Activated CD4-positive, alpha-beta T cell treated with anti-CD3 and anti-CD28 coated beads, Interleukin-10, Interleukin-2, amounts not matched to agents 100 ng/mL and 50 ng/mL, durations not matched to agents 16 hours and 8 hours (primary cell): ENCODE results near the gene TLX2.

Experiments used
- DNase-seq: peaks from one replicate; pipeline ENCODE4 v3.0.0-alpha.2; 2020

The TLX2 gene

GRCh38 chr2:74497777-74498499, 16.3 kb upstream of the TLX2 start:
- DNase-seq, result peak; percentile 31

DNA sequence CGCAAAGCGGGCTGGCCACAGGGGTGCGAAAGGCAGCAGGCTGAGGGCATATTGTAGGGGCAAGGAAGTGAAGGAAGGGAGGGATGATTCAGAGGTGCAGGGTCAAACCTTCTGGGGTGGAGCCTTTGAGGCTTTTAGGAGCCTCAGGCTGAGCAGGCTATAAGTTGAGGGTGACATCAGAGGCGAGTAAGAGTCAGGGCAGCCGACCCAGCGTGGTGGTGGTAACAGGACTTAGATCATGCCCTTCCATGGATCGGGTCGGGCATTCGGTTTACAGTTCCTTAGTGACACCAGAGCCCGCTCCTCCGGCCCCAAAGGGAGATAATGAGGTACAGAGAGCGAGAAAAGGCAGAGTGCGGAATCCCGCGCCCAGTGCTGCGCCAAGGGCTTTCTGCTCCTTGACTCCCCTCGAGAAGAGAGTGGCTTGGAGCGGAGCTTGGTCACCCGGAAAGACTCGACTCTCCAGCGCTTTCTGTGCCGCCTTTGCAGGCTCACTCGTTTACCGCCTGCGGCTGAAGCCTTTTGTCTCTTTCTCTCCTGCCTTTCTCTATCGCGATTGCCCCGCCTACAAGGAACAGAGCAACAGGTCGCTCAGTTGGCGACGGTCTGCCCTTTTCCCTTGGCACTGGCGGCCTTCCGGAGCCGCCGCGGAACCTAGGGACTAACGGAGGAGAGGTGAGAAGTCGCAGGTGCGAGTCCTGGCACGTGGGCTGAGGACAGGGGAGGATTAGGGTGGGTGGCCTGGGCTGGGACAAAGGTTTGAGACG, 15.6 kb upstream of the TLX2 start:
- peak; percentile 70 for DNase-seq

DNA sequence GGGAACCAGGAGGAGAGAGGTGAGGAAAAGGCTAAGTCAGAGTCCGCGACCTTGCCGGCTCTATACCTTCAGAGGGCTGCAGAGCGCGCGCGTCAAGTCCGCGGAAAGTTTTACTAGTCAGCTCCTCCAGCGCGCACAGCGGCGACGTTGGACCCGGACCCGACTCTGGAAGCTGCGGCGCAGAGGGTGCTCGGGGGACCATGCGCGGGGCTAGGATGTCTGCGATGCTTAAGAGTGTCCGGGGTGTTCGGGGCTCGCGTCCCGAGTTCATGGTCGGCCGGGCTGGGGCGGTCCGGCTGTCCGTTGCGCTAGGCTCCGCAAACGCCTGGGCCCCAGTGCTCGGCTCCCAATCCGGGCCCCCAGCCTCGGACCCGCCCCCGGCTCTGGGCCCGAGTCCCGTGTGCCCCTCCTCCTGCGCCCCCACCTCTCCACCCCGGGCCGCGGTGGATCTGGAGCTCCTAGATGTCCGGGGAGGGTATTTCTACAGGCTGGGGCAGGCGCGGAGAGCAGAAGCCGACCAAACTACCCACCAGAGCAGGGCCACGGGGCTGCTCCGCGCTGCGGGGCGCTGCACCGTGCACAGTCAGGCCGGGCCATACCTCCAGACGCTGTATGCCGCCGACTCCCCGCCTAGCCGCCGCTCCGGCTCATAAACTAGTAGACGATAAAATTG, 14.8 kb upstream of the TLX2 start, which contains the start of gene LBX2:
TSS of gene LBX2 (minus strand) at position 337 of the 673 bp plus-strand sequence. CDS start at position 271, 66 bp downstream.
- DNase-seq, result peak; percentile 46

DNA sequence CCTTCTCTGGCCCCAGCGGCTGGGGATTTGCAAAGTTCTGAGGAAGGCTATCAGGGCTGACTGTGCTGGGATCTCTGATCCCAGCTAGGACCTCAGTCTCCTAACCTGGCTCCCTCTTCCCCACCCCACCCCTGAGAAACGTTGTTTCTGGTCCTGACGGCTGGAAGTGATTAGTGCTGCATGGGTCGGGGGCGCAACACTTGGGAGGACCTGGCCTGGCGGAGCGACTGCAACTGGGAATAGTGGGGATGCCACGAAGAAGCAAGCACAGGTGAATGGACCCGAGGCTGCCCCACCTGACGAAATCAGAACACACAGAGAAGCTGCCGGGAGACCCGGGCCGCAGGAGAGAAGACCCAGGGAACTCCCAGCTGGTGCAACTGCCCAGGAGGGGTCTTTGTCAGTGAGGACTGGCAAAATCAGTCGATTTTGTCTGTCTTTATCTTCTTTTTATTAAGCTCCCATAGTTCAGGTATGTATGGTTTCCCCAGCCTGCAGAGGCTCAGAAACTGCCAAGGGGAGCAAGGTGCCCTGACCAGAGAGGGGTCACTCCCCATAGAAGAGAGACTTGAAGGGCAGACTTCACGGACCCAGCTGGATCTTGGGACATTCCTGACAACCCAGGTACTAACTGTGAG, 14.2 kb upstream of the TLX2 start:
- no peak for DNase-seq

- DNase-seq, result no peak
Observed at GRCh38 chr2:74500578-74500946, 13.7 kb upstream of the TLX2 start.

DNA sequence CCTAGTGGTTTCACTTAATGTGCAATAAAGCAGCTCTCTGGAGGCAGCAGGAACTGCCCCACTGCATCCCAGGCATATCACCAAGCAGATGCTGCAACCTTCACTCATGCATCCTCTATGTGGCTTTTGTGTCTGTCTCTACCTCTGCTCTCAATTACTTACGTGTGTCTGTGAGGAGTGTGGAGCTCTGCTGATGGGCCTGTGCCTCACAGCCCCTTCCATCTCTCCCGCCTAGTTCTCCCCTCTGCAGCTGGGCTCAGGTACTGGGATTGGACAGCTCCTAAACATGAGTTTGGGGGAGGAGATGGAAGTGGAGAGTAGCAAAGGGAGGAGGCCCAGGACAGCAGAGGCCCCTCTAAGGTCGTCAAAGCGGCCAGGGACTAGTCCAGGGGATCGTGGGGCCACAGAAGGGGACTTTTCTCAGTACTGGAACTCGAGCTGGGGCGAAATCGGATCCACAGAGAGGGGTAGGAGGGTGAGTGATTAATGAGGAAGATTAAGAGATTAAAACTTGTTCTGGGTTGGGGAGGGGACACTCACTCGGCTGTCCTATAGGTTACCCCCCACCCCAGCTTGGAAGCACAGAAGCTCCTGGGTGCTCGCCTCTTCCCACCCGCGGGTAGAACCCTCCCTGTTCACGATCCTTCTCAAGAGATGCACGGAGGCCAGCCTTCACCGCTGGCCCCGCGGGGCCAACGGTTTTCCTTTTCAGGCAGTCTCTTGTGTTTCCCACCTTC, 12.7 kb upstream of the TLX2 start:
- DNase-seq, result no peak

DNA sequence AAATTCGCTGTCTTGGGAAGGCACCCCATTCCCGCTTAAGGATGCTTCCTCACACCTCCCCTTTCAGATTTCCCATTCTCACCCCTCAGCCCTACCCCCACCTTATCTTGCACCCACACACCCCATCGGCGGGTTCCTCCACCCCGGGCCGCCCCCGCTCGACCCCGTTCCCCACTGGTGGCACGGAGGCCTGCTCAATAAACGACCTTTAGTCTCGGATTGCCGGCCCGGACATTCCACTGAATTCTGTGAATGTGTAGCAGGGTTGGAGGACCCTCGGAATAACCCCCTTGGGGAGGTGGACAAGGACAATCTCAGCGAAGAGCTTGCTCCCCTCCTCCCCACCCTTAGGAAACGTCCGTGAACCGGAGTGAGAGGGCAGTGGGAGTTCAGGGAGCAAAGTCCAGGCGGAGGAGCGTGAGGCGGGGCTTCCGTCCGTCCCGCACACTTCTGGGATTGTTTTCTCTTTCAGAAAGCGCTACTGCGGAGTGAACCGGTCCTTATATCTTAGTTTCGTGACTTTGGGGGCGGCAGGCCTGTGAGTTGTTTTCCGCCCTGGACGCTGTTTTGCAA, 12.0 kb upstream of the TLX2 start:
- no peak for DNase-seq

GRCh38 chr2:74502720-74503505, 11.3 kb upstream of the TLX2 start:
- peak; percentile 83 for DNase-seq

DNA sequence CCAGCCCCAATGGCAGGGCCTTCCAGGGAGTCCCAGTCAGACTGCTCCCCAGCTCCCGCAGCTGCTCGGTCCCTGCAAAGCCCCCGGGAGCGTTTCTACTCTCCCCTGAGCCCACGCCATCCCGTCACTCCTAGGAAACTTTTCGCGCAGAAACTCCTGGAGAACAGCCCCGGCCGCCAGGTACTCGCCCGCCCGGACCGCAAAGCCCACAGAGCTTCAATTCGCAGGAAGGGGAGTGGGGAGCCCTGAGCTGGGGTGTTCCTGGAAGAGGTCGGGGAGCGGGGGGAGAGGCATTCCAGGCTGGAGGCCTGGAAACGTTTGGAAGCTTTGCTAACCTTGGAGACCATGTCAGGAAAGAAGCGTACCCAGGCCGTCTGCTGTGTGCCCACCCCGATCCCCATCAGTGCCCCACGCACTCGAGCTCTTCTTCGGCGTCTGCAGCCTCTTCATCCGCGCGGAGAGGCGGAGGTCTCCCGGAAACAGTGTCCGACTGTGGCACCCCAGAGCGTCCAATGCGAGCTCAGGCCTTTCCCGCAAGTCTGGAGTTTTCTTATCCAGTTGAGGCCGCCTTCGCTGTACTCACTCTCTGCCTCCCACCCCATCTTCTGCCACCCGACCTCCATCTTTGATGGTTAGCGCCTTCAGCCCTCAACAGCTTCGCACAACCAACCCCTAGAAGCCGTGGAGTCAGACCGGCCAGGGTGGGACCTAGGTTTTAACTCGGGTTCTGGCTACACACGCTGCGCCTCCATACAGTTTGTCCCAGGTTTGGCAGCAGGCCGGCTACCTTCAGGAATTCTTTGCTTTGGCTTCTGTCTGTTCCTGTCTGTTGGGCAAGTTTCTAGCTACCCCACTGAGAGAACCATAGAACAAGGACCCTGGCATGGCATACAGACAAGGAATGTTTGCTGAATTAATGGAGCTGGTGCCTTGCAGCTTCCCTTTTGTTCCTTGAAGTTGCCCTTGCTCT, 10.5 kb upstream of the TLX2 start:
- DNase-seq, result no peak

DNA sequence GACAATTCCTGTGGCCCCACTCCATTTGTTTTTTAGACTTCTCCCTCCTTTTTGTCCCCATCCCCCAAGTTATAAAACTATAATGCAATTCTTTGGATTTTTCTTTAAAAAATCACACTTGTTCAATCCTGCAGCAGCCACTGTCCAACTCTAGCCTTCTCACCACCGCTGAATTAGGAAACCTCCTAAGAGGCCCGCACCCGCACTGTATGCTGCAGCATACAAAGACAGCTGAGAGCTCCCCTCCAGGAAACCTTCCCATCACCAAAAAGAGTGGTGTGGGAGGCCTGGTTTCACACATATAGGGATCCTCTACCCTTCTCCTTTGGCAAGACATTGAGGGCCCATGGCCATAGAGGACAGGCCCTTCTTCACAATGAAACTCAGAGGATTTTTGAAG, 9.7 kb upstream of the TLX2 start:
- DNase-seq, result no peak

DNA sequence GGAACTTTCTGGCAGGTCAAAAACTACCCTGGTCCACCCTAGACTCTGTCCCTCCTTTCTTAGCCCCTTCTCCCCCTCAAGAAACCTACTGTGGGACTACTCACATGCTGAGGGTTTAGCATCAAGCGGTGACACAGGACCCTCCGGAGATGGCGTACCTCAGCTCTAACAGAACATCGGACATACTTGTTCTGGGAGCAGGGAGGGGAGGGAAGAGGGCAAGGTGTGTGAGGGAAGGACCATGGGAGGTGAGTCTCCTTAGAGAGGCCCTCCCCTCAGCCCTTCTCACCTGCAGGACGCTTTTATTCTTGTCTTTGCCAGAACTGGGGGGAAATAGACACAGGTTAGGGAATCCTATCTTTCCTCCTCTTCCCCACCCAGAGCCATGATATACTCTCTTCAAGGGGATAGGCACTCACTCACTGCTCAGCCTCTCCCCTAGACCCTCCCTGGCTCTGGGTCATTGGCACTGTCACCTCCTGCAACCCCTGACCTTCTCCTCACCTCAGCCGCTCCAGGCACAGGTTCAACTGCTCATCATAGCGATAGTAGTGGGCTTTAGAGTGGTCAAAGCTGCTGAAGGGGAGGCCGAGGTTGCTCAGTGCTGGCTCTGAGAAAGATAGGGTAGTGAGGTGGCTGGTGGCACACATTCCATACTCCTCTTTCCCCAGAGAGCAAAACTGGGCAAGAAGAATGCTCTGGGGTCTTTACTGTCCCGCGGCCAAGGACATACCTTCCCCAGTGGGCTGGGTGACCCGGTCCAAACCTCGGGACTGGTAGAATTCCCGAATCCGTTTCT, 8.6 kb upstream of the TLX2 start:
- DNase-seq, result no peak

DNA sequence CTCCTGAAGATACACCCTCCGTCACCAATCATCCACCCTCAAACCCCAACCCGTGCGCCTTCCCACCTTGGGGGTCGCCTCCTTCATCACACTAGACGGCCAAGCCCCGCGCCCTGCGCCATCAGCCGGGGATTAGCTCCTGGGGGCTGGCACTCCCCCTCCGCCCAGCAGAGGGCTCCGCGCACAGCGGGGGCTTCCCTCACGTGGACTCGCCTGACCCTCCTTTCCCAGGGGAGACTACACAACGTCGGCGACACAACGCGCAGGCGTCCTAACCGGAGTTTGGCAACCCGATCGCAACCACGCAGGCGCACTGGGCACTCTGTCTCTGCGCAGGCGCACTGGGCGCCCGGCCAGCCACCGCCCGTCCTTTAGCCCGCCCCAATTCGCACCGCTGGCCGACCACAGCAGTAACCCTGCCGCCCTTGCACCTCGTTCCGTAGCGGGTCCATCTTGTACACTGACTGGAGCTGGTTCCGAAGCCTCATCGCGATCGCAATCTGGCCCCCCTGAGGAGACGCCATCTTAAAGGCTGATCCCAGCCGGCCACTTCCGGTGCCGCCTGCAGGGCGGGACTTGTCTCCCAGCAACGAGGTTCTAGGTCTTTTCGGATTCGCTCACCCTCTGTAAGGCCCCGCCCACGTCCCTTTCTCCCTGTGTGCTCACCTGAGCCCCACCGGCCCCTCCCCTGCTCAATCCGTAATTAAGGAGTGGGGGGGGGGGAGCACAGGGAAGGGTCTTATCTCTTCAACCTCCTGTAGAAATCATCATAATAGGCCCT, 6.9 kb upstream of the TLX2 start, which contains the start of gene PCGF1:
TSS of gene PCGF1 (minus strand) at position 551 of the 781 bp plus-strand sequence. CDS start at position 524, 27 bp downstream.
- peak; percentile 99 for DNase-seq

- DNase-seq, result no peak
Observed at GRCh38 chr2:74507926-74508520, 6.2 kb upstream of the TLX2 start.

- no peak for DNase-seq
Observed at GRCh38 chr2:74510272-74510671, 4.0 kb upstream of the TLX2 start.

- no peak for DNase-seq
Observed at GRCh38 chr2:74511104-74511989, 2.9 kb upstream of the TLX2 start.

DNA sequence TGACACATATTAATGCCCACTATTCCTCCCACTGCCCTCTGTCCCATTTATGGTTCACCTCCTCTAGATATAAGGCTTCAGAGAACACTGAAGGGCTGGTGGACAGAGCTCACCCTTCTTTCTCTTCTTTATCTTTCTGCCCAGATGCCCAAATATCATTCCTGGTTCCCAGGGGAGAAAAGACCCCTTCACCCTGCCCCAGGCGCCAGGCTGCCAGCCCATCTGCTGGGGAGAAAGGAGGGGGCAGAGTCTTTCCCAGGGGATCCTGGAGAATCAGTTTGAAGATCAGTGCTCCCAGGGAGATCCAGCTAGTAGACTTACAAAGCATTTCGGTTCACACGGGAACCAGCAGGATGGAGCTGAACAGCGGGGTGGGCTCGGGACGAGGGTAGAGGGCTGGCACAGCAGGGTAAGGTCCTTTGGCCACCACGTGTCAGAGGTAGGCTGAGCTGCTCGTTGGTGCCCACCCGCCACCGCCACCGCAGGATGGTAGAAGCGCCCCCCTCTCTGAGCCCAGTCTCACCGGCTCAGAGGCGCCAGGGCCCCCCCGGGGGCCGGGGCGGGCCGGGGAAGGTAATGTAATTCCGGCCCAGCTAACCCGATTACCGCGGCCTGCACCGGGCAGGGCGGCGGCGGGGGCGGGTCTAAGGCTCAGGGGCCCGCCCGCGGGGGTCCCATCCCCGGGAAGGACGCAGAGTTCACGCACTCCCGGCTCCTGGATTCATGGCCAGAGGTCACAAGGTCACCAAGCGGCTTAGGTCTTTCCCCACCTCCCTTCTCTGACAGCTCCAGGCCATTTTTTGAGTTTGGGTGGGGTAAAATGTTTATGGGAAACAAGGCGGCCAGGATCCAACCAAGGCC, 1.3 kb upstream of the TLX2 start:
- DNase-seq, result no peak
